Erythroblast (primary cell): ENCODE data around the gene CRYGD.
"Not testable (repeated sequence)": the region's sequence is repeated elsewhere in the genome, so short reads cannot be mapped to it uniquely, and the experiment has no call there.

Experiments
- GATA1 ChIP-seq: IDR thresholded peaks from 2 replicates; pipeline ENCODE4 v1.6.1; 2011; ENCODE audit warnings: low read depth, mild to moderate bottlenecking, control low read depth, low read length, moderate library complexity
- POLR2A ChIP-seq: IDR thresholded peaks from 2 replicates; pipeline ENCODE4 v1.6.1; 2011; ENCODE audit warnings: mild to moderate bottlenecking, low read length

DNA sequence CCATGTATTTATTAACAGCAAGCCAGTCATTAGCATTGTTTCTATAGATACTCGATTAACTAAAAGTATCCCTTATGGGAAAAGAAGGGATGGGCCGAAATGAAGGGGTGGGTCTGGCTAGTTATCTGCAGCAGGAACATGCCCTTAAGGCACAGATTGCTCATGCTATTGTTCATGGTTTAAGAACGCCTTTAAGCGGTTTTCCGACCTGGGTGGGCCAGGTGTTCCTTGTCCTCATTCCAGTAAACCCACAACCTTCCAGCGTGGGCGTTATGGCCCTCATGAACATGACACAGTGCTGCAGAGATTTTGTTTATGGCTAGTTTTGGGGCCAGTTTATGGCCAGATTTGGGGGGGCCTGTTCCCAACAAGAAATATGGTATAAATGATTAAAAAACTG is 14.0 kb upstream of the CRYGD start:
- not testable (repeated sequence) for TF ChIP-seq POLR2A, GATA1
